ENCODE data around the gene PUM2. TPM values are rescaled to one million over a fixed set of nuclear protein-coding genes. Genes with fewer than 3 reads are reported as not detected.

Gene PUM2
- 112 TPM for total RNA-seq
- long read RNA-seq, partial matches to known transcripts = 12 of 33 reads
- long read RNA-seq, other reads (novel, unspliced or antisense) = 20 of 33 reads

- Histone ChIP-seq H3K36me3 (no peaks in the 10 kb centered on the region), H3K9me3 (no peaks in the 10 kb centered on the region), H3K27ac (peak within 1 kb of the TSS; percentile 94), H3K4me1 (peaks cover 47% of the 10 kb centered on the region), H3K27me3 (ENCODE audit: low read depth) (no peaks in the 10 kb centered on the region), H3K4me3 (peak within 1 kb of the TSS; percentile 93)
- intact Hi-C loops (cut with DNase I) = no loop called here
- ATAC-seq (peak; percentile 96 to 99), DNase-seq (peak; percentile 96)
- no peak for TF ChIP-seq CTCF (IDR thresholded peaks at IDR 0.05)
Measured at GRCh38 chr2:20350753-20351554, at the start of gene PUM2. PUM2 (minus strand) TSS chr2:20350844; CDS start chr2:20327360, 23,484 bp downstream.

GRCh38 chr2:20400306-20400705 lies 49.7 kb upstream of the PUM2 start:
- no peaks in the 10 kb centered on the region for H3K4me1 ChIP-seq
- ATAC-seq (no peak), DNase-seq (no peak)
- intact Hi-C loops (cut with DNase I) = no loop called here
- H3K9me3 ChIP-seq = no peaks in the 10 kb centered on the region
- no peaks in the 10 kb centered on the region for H3K27me3 ChIP-seq (ENCODE audit: low read depth)
- H3K27ac ChIP-seq = no peak overlapping the region
- H3K36me3 ChIP-seq = no peaks in the 10 kb centered on the region
- H3K4me3 ChIP-seq = no peak overlapping the region
- TF ChIP-seq CTCF (IDR thresholded peaks at IDR 0.05) = no peak

GRCh38 chr2:20398956-20399567 lies 48.4 kb upstream of the PUM2 start:
- DNase-seq (no peak), ATAC-seq (no peak)
- Histone ChIP-seq H3K27ac (no peak overlapping the region), H3K4me3 (no peak overlapping the region), H3K4me1 (no peaks in the 10 kb centered on the region), H3K9me3 (no peaks in the 10 kb centered on the region), H3K36me3 (no peaks in the 10 kb centered on the region), H3K27me3 (ENCODE audit: low read depth) (peaks cover 6% of the 10 kb centered on the region)
- intact Hi-C loops (cut with DNase I) = no loop called here
- TF ChIP-seq CTCF (IDR thresholded peaks at IDR 0.05) = no peak

GRCh38 chr2:20397811-20398447 lies 47.3 kb upstream of the PUM2 start:
- intact Hi-C loops (cut with DNase I) = no loop called here
- ATAC-seq (no peak), DNase-seq (no peak)
- peaks cover 6% of the 10 kb centered on the region for H3K27me3 ChIP-seq (ENCODE audit: low read depth)
- H3K27ac ChIP-seq = no peak overlapping the region
- H3K4me3 ChIP-seq = no peak overlapping the region
- H3K9me3 ChIP-seq = no peaks in the 10 kb centered on the region
- no peak for TF ChIP-seq CTCF (IDR thresholded peaks at IDR 0.05)
- no peaks in the 10 kb centered on the region for H3K4me1 ChIP-seq
- H3K36me3 ChIP-seq = no peaks in the 10 kb centered on the region

GRCh38 chr2:20396356-20397000 lies 45.8 kb upstream of the PUM2 start:
- no peaks in the 10 kb centered on the region for H3K9me3 ChIP-seq
- H3K27ac ChIP-seq = no peak overlapping the region
- DNase-seq (no peak), ATAC-seq (no peak)
- H3K36me3 ChIP-seq = no peaks in the 10 kb centered on the region
- no peak for TF ChIP-seq CTCF (IDR thresholded peaks at IDR 0.05)
- H3K27me3 ChIP-seq (ENCODE audit: low read depth) = peaks cover 6% of the 10 kb centered on the region
- intact Hi-C loops (cut with DNase I) = no loop called here
- H3K4me1 ChIP-seq = no peaks in the 10 kb centered on the region
- H3K4me3 ChIP-seq = no peak overlapping the region

Measured in lower lobe of right lung (tissue), 2 donors.